Skeletal muscle satellite cell (primary cell): ENCODE measurements around the gene DIDO1.

Experiments
- H3K27me3 ChIP-seq: 2 replicates; pipeline ENCODE4 v1.7.0; 2013; ENCODE audit warnings: low read length; ENCODE audit not compliant: control insufficient read depth, insufficient read depth
- H3K36me3 ChIP-seq: 2 replicates; pipeline ENCODE4 v1.7.0; 2013; ENCODE audit warnings: mild to moderate bottlenecking, control low read depth, low read length; ENCODE audit not compliant: insufficient read depth
- H3K4me1 ChIP-seq: 2 replicates; pipeline ENCODE4 v1.7.0; 2013; ENCODE audit warnings: low read length; ENCODE audit not compliant: control insufficient read depth, insufficient read depth
- H3K4me2 ChIP-seq: 2 replicates; pipeline ENCODE4 v1.7.0; 2013; ENCODE audit warnings: mild to moderate bottlenecking, low read length
- H3K4me3 ChIP-seq: 2 replicates; pipeline ENCODE4 v1.7.0; 2013; ENCODE audit warnings: low read length
- H3K9ac ChIP-seq: 2 replicates; pipeline ENCODE4 v1.7.0; 2013; ENCODE audit warnings: mild to moderate bottlenecking, low read depth, low read length, moderate library complexity
- H3K9me3 ChIP-seq: replicated peaks from 2 replicates; pipeline ENCODE4 v1.7.0; 2013; ENCODE audit warnings: mild to moderate bottlenecking, control low read depth, low read length

The DIDO1 gene

DNA sequence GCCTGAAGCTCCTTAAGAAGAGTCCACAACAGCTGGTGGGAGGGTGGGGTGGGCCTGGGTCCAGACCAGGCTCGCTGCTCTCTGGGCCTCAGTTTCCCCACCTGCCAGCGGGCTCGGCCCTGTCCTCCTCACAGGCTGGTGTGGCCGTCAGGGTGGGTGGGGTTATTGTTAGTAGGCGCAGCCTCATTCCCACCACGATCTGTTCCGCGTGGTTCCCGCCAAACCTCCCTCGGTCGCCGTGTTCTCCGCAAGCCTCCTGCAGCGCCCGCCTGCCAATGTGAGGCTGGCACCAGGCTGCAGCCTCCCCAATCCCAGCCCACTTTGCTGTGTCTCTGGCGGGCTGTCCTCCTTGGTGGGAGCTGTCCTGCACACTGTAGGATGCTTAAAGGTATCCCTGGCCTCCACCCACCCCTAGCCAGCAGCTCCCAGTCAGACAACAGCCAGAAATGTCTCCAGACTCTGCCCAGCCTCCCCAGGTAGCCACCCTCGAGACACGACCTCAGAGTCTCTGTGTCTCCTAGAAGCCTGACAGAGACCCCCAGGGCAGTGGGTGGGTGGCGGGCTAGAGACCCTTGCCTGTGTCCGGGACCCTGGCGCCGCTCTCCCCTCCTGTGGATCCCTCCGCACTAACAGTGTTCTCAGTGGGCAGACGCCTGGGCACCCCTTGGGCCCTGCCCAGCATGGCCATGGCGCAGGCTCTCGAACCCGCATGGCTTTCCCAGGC, 41.5 kb upstream of the DIDO1 start:
- Histone ChIP-seq H3K4me3 (no peak overlapping the region), H3K4me2 (no peak overlapping the region), H3K9ac (no peak overlapping the region), H3K9me3 (no peaks in the 10 kb centered on the region), H3K4me1 (no peaks in the 10 kb centered on the region), H3K36me3 (peaks cover 8% of the 10 kb centered on the region), H3K27me3 (peaks cover 18% of the 10 kb centered on the region)

DNA sequence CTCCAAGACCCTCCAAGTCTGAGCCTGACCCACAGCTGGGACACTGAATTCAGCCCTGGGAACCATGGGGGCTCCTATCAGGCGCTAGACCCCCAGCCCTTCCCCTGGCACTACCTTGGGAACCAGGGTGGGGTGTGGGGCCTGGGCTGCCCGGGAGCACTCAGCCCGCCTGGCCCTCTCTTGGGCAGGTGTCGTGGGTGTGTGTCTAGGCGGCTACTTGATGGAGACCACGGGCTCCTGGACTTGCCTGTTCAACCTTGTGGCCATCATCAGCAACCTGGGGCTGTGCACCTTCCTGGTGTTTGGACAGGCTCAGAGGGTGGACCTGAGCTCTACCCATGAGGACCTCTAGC, 40.8 kb upstream of the DIDO1 start:
- H3K4me2 ChIP-seq: no peak overlapping the region
- H3K9ac ChIP-seq: no peak overlapping the region
- peaks cover 17% of the 10 kb centered on the region for H3K27me3 ChIP-seq
- no peak overlapping the region for H3K4me3 ChIP-seq
- H3K9me3 ChIP-seq: no peaks in the 10 kb centered on the region
- peaks cover 8% of the 10 kb centered on the region for H3K36me3 ChIP-seq
- no peaks in the 10 kb centered on the region for H3K4me1 ChIP-seq

DNA sequence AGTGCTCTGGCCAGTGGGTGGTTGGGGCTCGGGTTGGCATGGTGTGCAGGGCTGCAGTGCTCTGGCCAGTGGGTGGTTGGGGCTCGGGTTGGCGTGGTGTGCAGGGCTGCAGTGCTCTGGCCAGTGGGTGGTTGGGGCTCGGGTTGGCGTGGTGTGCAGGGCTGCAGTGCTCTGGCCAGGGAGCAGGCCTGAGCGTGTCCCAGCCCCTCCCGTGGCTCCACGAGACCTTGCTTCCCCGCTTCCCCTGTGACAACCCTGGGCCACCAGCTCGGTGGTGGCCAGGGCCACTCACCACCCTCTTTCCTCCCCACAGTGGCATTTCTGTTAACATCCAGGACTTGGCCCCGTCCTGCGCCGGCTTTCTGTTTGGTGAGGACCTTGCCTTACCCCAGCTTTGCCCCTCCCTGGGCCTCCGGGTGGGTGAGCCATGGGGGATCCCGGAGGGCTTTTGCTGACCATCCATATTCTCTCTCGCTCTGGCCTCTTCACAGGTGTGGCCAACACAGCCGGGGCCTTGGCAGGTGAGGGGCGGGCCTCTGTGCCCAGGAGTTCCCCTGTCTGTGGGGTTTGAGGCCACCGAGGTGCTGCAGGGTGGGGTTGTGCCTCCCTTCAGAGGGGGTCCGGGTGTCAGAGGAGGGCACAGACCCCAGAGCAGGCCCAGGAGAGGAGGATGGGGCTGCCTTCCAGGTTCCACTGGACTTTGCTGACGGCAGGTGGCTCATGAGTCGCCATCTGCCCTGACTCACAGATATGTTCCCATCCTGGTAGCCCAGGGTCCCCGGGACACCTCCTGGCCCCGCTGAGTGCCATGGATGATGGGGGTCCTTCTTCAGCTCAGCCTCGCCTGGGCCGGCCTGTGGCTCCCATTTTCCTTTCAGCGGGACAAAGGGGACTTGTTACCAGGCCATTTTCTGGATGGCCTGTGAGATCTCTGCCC, 40.2 kb upstream of the DIDO1 start:
- H3K4me1 ChIP-seq: no peaks in the 10 kb centered on the region
- H3K9ac ChIP-seq: no peak overlapping the region

DNA sequence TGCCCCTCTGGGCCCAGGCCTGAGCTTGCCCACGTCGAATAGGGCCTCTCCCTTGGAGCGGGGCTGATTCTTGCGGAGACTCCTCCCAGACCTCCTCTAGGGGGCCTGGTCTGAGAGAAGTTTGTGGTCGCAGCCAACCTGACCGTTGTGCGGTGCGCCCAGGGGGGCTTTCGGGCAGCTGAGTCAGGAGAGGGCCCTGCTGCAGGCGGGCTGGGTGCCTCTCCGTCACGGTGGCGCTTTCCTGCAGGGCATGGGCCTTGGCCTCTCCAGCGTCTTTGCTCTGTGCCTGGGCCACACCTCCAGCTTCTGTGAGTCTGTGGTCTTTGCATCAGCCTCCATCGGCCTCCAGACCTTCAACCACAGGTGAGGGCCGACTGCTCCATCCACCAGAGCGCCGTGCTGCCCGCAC, 39.1 kb upstream of the DIDO1 start:
- Histone ChIP-seq H3K27me3 (peaks cover 14% of the 10 kb centered on the region), H3K4me2 (no peak overlapping the region), H3K36me3 (peaks cover 8% of the 10 kb centered on the region), H3K4me3 (no peak overlapping the region), H3K9me3 (no peaks in the 10 kb centered on the region), H3K9ac (no peak overlapping the region), H3K4me1 (no peaks in the 10 kb centered on the region)

More for the DNA sequence above, 40.2 kb upstream of the DIDO1 start:
- H3K36me3 ChIP-seq: peaks cover 8% of the 10 kb centered on the region
- H3K27me3 ChIP-seq: peaks cover 17% of the 10 kb centered on the region
- no peak overlapping the region for H3K4me3 ChIP-seq
- H3K9me3 ChIP-seq: no peaks in the 10 kb centered on the region
- H3K4me2 ChIP-seq: no peak overlapping the region

DNA sequence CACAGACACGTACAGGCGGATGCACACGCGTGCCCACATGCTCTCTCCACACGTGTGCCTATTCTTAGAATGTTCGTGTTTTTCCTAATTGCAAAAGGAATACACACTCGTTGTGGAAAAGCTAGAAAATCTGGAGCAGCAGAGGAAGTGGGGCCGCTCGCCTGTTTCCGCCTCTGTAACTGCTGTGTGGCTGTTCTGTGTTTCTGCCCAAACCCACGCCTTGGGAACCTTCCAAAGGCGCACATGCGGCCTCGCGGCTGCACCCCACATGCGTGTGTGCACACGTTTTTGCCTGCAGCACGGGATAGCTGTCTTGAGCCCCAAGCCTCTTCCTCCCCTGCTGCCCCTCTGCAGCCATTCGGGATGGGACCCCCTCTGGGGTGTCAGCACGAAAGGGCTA, 38.4 kb upstream of the DIDO1 start:
- H3K4me2 ChIP-seq: no peak overlapping the region
- H3K4me1 ChIP-seq: no peaks in the 10 kb centered on the region
- H3K4me3 ChIP-seq: no peak overlapping the region
- peaks cover 11% of the 10 kb centered on the region for H3K36me3 ChIP-seq
- H3K9me3 ChIP-seq: no peaks in the 10 kb centered on the region
- no peak overlapping the region for H3K9ac ChIP-seq
- peaks cover 9% of the 10 kb centered on the region for H3K27me3 ChIP-seq

DNA sequence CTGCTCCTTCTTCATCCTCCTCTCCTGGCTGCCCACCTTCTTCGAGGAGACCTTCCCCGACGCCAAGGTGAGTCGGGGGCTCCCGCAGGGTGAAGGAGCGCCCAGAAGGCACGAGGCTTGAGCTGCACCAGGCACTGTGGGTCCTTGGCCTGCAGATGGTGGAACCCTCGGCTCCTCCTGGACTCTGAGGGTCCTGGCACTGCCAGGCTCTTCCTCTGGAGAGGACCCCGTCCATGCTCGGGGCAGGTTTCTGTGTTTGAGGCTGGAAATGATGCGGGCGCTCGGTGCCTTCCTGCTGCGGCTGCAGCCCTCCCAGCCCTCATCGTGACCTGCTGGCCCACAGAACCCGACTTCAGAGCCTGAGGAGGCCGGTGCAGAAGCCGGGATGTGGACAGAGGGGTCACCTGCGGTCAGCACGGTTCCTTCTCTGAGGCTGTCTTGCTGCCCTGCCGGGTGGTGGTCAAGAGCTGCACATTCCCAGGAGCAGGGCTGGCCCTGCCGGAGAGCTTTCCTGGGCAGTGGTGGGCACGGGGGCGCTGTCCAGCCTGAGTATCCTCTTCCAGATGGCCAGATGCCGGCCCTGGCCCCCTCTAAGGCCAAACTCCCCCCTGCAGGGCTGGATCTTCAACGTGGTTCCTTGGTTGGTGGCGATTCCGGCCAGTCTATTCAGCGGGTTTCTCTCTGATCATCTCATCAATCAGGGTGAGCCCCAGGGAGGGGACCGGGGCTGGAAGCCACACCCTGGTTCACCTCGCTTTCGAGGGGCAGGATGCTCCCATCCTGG, 37.5 kb upstream of the DIDO1 start:
- H3K4me3 ChIP-seq: no peak overlapping the region

DNA sequence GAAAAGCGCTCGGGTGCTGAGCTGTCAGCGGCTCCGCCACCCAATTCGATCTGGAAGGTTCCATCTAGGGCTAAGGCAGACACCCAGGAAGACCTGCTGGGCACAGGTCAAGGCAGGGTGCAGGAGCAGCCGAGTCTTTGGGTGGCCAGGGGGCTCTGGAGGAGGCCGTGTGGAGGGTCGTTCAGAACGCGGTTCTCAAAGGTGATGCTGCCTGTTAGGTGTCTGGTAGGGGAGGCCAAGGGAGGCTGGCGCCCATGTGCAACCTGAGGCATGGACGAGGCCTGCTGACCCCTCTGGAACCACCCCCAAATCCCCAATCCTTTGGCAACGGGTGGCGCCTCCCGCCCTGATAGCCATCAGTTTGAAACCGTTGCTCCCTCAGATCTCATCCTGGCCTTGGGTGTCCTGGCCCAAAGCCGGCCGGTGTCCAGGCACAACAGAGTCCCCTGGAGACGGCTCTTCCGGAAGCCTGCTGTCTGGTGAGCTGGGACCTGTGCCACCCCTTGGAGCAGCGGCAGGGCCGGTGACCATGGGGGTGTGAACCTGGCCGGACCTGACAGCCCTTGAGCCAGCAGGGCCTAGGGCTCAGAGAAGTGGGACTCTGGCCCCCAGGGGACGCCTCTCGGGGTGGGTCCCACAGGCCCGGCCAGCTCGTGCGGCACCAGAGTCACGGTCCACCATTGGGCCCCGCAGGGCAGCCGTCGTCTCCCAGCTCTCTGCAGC, 36.7 kb upstream of the DIDO1 start:
- Histone ChIP-seq H3K4me3 (no peak overlapping the region), H3K4me1 (no peaks in the 10 kb centered on the region), H3K9ac (no peak overlapping the region), H3K27me3 (no peaks in the 10 kb centered on the region), H3K36me3 (peaks cover 12% of the 10 kb centered on the region), H3K4me2 (no peak overlapping the region), H3K9me3 (no peaks in the 10 kb centered on the region)

More for the DNA sequence above, 37.5 kb upstream of the DIDO1 start:
- H3K4me2 ChIP-seq: no peak overlapping the region
- no peaks in the 10 kb centered on the region for H3K4me1 ChIP-seq
- no peak overlapping the region for H3K9ac ChIP-seq
- no peaks in the 10 kb centered on the region for H3K9me3 ChIP-seq
- peaks cover 2% of the 10 kb centered on the region for H3K27me3 ChIP-seq
- peaks cover 11% of the 10 kb centered on the region for H3K36me3 ChIP-seq

DNA sequence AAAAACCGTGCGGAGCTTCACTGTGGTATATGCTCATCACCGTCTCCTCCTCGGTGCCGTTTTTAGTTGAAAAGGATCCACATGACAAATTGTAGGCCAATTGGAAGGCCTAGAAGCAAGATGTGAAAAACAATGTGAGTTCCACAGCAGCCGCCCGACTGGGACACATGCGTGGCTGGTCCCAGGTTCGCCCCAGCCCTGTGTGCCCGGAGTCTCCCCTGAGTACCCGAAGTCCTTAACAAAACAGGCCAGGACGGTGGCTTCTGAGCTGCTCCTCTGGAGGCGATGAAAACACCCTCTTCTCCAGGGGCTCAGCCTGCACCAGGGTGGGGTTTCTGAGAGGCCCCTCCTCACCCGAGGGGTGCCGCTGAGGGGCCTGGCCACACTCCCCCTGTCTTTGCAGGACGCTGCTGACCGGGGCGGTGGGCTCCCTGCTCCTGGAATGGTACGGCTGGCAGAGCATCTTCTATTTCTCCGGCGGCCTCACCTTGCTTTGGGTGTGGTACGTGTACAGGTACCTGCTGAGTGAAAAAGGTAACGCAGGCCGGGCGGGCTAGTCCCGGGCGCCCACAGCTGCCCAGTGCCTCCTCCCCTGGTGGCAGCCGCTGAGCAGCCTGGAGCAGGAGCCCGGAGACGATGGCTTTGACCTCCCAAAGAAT, 36.0 kb upstream of the DIDO1 start:
- no peak overlapping the region for H3K4me3 ChIP-seq
- no peaks in the 10 kb centered on the region for H3K9me3 ChIP-seq
- no peaks in the 10 kb centered on the region for H3K4me1 ChIP-seq

DNA sequence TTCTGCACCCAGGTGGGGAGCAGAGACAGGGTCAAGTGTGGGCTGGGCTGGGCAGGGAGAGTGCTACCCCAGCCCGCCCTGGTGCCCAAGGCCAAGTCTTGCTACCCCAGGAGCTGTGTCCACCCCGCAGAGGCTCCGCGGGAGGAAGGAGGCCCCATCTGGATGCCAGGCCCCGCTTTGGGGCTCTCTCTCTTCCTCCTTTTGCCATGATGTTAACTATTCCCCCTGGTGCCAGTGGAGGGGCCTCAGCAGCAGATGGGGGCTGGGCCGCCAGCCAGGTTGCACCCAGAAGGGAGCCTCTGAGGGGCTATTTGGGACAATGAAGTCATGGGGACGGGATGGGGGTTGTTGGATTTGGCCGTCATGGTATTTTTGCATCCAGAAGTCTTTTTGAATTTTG, 35.5 kb upstream of the DIDO1 start:
- Histone ChIP-seq H3K4me2 (no peak overlapping the region), H3K9me3 (no peaks in the 10 kb centered on the region), H3K4me1 (no peaks in the 10 kb centered on the region), H3K27me3 (no peaks in the 10 kb centered on the region), H3K9ac (no peak overlapping the region), H3K4me3 (no peak overlapping the region), H3K36me3 (peaks cover 21% of the 10 kb centered on the region)

More for the DNA sequence above, 36.0 kb upstream of the DIDO1 start:
- peaks cover 16% of the 10 kb centered on the region for H3K36me3 ChIP-seq
- H3K4me2 ChIP-seq: no peak overlapping the region
- no peaks in the 10 kb centered on the region for H3K27me3 ChIP-seq
- no peak overlapping the region for H3K9ac ChIP-seq

DNA sequence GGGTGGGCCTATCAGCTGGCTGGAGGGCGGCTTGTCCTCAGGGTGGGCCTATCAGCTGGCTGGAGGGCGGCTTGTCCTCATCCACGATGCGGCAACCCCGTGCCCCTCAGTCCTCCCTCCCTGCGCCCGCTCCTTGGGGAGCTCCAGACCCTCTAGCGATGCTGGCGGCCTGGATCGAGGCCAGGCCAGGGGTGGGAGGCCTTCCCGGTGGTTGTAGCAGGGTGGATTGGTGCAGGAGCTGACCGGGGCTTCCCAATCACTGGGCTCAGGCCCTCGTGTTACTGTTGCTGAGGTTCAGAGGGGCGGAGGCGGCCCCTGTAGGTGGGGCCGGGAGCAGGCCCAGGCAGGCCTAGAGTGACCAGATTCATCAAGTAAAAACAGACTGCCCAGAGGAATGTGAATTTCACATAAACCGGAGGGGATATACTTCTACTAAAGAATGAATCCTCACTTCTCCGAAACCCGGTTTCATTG, 35.0 kb upstream of the DIDO1 start:
- Histone ChIP-seq H3K4me3 (no peak overlapping the region), H3K27me3 (no peaks in the 10 kb centered on the region), H3K4me1 (no peaks in the 10 kb centered on the region)

More for the DNA sequence above, 35.0 kb upstream of the DIDO1 start:
- Histone ChIP-seq H3K9me3 (no peaks in the 10 kb centered on the region), H3K9ac (no peak overlapping the region), H3K36me3 (peaks cover 21% of the 10 kb centered on the region), H3K4me2 (no peak overlapping the region)
